Duodenal mucosa (tissue), 2 donors: Measurements from ENCODE around the gene RAP1GAP.

Experiments
- H3K27ac ChIP-seq: one replicate; pipeline ENCODE4 v1.7.0; 2013; ENCODE audit warnings: low read depth, low read length
- H3K27me3 ChIP-seq, 2 donors: one replicate each; pipeline ENCODE4 v1.7.0; 2013; ENCODE audit warnings: low read length in 2 of 2, control low read depth in 1 of 2; ENCODE audit not compliant: insufficient read depth in 2 of 2, control insufficient read depth in 1 of 2
- H3K36me3 ChIP-seq, 2 donors: one replicate each; pipeline ENCODE4 v1.7.0; 2013; ENCODE audit warnings: low read length in 2 of 2, control low read depth in 1 of 2; ENCODE audit not compliant: insufficient read depth in 2 of 2, control insufficient read depth in 1 of 2
- H3K4me1 ChIP-seq, 2 donors: one replicate each; pipeline ENCODE4 v1.7.0; 2013; ENCODE audit warnings: low read length in 2 of 2, control low read depth in 1 of 2; ENCODE audit not compliant: insufficient read depth in 2 of 2, control insufficient read depth in 1 of 2
- H3K4me3 ChIP-seq, 2 donors: one replicate each; pipeline ENCODE4 v1.7.0; 2013; ENCODE audit warnings: low read length in 2 of 2, low read depth in 1 of 2
- H3K9ac ChIP-seq, 2 donors: one replicate each; pipeline ENCODE4 v1.7.0; 2013; ENCODE audit warnings: low read length in 2 of 2, low read depth in 1 of 2
- H3K9me3 ChIP-seq, 2 donors: one replicate each; pipeline ENCODE4 v1.7.0; 2013; ENCODE audit warnings: low read length in 2 of 2, control low read depth in 1 of 2; ENCODE audit not compliant: control insufficient read depth in 1 of 2

The RAP1GAP gene

DNA sequence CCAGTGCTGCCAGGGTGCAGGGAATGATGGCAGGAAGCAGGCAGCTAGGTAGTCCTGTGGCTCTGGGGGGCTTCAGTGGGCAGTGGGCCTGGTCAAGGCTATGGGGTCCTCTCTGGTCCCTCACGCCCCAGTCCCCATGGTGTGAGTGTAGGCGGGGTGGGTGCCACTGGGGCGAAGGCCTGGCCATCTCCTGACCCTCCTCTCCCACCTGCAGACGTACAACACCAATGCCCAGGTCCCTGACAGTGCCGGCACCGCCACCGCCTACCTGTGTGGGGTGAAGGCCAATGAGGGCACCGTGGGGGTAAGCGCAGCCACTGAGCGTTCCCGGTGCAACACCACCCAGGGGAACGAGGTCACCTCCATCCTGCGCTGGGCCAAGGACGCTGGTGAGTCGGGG, 106.3 kb downstream of the RAP1GAP start:
- H3K9me3 ChIP-seq = no peaks in the 10 kb centered on the region
- H3K9ac ChIP-seq = no peak overlapping the region
- no peak overlapping the region for H3K27ac ChIP-seq
- peaks cover 0 to 4% of the 10 kb centered on the region in 2 donors for H3K27me3 ChIP-seq
- H3K4me1 ChIP-seq = no peaks in the 10 kb centered on the region
- H3K4me3 ChIP-seq = no peak overlapping the region
- H3K36me3 ChIP-seq = no peaks in the 10 kb centered on the region

DNA sequence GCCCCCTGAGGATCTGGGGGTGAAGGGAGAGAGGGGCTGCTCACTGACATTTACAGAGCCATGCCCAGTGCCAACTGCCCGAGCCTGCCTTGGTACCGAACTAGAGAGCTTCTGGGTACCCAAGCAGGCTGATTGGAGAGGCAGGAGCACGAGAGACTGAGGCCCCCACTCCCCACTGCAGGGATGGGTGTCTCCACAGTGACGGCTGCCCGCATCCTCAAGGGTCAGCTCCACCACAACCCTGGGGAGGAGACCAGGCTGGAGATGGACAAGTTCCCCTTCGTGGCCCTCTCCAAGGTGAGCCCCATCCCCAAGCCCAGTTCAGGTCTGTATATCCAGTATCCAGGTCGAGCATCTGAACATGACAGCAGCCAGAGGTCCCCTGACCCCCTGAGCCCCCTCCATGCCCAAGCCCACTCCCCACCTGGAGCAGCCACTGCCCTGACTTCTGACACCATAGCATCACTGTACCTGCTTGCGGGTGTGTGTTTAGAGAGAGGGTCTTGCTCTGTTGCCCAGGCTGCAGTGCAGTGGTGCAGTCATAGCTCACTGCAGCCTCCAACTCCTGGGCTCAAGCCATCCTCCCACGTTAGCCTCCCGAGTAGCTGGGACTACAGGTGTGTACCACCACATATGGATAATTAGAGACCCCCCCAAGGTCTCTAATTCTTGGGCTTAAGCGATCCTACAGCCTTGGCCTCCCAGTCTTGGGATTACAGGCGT, 108.1 kb downstream of the RAP1GAP start:
- Histone ChIP-seq H3K9me3 (no peaks in the 10 kb centered on the region), H3K36me3 (no peaks in the 10 kb centered on the region), H3K4me1 (no peaks in the 10 kb centered on the region), H3K9ac (no peak overlapping the region), H3K4me3 (no peak overlapping the region), H3K27me3 (peaks cover 0 to 4% of the 10 kb centered on the region in 2 donors), H3K27ac (no peak overlapping the region)

DNA sequence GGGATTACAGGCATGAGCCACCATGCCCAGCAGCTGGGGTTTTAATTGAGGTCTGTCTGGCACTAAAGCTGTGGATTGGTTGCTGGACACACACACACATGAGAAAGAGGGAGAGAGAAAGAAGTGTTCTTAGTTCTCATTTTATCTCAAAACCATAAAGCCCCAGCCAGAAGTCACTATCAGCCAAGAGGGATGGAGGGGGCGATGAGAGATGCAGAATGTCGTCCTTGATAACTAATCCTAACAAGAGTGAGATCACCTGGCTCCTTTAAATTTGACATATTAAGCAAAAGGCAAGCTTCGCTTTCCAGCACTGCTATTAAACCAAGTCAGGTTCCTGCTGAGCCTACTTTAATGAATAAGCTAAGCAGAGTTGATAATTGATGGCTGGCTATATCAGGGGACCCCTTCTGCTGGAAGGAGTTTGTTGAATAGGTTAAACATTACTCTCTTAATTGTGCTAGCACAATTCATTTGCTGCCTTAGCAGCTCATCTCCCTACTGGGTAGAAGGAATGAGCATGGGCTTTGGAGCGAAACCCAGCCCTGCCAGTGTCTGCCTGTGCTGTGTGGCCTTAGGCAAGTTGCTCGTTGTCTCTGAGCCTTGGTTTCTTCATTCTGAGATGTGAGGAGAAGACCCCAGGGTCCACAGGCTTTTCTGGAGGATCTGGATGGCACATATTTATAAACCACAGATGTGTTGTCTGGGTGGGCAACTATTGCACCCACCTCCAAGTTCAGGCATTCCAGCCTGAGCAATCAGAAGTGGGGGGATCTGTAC, 109.2 kb downstream of the RAP1GAP start:
- Histone ChIP-seq H3K4me3 (no peak overlapping the region), H3K27ac (no peak overlapping the region), H3K9ac (no peak overlapping the region), H3K4me1 (no peaks in the 10 kb centered on the region), H3K36me3 (no peaks in the 10 kb centered on the region), H3K9me3 (no peaks in the 10 kb centered on the region), H3K27me3 (peaks cover 0 to 4% of the 10 kb centered on the region in 2 donors)

DNA sequence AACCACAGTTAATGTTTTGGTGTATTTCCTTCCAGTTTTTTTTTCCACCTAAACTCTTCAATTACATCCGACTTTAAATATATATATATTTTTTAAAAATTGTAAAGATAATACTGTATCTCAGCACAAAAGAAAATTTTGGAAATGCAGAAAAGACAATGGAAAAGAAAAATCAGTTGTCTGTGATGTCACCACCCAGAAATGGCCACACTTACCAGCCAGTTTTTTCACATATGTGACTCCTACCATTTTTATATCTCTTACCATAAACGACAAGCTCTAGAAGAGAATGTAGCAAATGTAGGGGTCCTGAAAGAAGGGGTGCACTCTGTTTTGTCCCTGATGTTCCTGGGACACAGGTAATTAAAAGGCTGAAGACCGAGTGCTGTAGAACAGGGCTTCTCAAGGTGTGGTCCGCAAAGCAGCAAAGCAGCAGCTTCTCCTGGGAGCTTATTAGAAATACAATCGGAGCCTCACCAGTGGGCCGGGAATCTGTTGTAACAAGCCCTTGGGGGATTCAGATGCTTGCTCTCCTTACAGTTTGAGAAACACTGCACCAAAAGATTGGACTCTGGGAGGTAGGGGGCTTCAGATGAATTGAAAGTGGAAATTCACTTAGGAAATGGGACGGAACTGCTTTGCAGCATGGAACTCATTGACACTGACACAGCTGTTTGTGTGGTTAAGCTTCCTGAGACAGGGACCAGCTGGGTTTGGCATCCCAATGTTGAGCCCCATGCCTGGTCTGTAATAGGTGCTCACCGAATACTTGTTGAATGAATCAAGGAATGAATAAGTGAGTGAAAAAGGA, 115.8 kb downstream of the RAP1GAP start:
- Histone ChIP-seq H3K9ac (no peak overlapping the region), H3K9me3 (no peaks in the 10 kb centered on the region), H3K36me3 (no peaks in the 10 kb centered on the region), H3K4me1 (no peaks in the 10 kb centered on the region), H3K27me3 (no peaks in the 10 kb centered on the region), H3K27ac (no peak overlapping the region), H3K4me3 (no peak overlapping the region)

DNA sequence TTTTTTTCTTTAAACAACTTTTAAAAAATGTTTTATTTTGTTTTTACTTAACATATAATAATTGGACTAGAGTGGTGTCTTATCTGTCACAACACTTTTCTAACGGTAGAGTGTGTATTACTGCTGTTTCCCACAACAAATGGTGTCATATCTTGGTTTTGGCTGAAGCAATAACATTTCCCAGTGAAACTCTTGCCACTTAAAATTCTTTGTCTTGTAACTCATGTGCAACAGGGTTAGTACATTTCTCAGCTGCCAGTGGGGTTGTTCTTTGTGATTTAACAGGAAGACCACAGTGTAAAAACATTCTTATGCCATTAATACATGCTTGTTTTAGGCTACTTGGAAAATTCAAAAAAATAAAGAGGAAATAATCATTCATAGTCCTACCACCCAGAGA, 116.4 kb downstream of the RAP1GAP start:
- Histone ChIP-seq H3K9me3 (no peaks in the 10 kb centered on the region), H3K4me1 (no peaks in the 10 kb centered on the region), H3K27me3 (no peaks in the 10 kb centered on the region), H3K36me3 (no peaks in the 10 kb centered on the region), H3K9ac (no peak overlapping the region), H3K27ac (no peak overlapping the region), H3K4me3 (no peak overlapping the region)

DNA sequence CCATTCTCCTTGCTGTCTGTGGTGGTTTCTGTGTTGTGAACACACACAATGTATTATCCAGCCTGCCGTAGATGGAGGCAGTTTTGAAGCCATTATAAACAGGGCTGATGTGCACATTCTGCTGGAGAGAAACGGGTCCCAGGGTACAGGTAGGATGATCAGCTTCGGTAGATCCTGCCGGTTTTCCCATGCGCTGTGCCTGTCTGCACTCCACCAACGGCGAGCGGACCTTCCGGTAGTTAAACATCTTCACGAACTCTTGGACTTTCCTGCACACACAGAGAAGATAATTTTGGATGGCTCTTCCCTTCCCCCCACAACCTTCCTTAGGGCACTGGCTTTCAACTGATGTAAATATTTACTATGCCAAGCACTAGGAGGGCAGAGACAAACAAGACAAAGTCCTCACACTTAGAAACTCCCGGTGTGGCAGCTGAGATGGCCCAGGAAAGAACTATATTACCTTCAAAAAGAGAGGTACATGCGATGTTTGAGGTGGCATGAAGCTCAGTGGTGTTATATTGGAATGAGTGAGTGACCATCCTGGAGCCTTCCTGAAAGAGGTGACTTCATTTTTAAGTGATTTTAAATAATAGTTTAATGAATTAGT, 118.2 kb downstream of the RAP1GAP start:
- Histone ChIP-seq H3K27ac (no peak overlapping the region), H3K27me3 (no peaks in the 10 kb centered on the region), H3K36me3 (no peaks in the 10 kb centered on the region), H3K4me1 (no peaks in the 10 kb centered on the region), H3K4me3 (no peak overlapping the region), H3K9me3 (no peaks in the 10 kb centered on the region), H3K9ac (no peak overlapping the region)

DNA sequence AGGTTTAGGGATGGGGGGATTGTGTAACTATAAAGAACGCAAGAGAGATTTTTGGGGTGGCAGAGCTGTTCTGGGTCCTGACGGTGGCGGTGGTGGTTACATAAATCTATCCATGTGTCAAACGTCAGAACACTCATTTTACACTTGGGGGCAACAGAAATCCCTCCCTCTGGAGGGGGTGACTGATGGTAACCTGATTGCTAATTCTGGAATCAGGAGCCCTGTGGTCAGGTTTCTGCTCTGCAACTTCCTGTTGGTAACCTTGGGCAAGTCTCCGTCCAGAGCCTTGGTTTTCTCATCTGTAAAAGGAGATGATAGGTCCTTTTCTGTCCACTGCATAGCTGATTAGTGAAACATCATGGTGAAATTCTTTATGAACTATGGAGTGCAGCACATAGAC, 119.1 kb downstream of the RAP1GAP start:
- Histone ChIP-seq H3K4me3 (no peak overlapping the region), H3K9me3 (no peaks in the 10 kb centered on the region), H3K9ac (no peak overlapping the region), H3K4me1 (no peaks in the 10 kb centered on the region), H3K27me3 (no peaks in the 10 kb centered on the region), H3K36me3 (no peaks in the 10 kb centered on the region), H3K27ac (no peak overlapping the region)

DNA sequence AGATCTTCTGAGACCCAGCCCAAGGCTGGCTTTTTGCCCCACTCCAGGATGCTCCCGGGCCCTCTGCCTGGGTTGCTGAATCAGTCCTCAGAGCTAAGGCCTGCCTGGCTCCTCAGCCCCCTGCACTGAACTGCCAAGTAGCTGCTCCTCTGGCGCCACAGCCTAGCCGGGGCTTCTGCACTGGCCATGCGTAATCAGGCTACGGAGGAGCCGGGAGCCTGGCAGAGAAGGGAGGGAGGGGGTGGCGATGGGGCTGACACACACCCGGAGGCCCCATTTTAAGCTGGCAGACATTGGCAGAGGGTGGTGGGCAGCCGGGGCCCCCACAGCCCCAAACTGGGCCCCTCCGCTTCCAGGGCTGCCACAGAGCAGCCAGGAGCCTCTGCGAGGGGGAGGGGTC, 121.3 kb downstream of the RAP1GAP start:
- H3K4me1 ChIP-seq = no peaks in the 10 kb centered on the region
- no peaks in the 10 kb centered on the region for H3K36me3 ChIP-seq
- H3K27ac ChIP-seq = no peak overlapping the region
- H3K9me3 ChIP-seq = no peaks in the 10 kb centered on the region
- H3K9ac ChIP-seq = no peak overlapping the region
- H3K4me3 ChIP-seq = no peak overlapping the region
- no peaks in the 10 kb centered on the region for H3K27me3 ChIP-seq
